HuH-7 (cell line): ENCODE measurements around the gene TSACC.
A peak's percentile ranks its signal among the peaks of the same experiment; 100 is the strongest.
"Not testable (repeated sequence)": the region's sequence is repeated elsewhere in the genome, so short reads cannot be mapped to it uniquely, and the experiment has no call there.

Experiments
- DNase-seq: peaks from one replicate; pipeline ENCODE4 v3.0.0; 2011; ENCODE audit warnings: low spot score

TSACC gene

DNA sequence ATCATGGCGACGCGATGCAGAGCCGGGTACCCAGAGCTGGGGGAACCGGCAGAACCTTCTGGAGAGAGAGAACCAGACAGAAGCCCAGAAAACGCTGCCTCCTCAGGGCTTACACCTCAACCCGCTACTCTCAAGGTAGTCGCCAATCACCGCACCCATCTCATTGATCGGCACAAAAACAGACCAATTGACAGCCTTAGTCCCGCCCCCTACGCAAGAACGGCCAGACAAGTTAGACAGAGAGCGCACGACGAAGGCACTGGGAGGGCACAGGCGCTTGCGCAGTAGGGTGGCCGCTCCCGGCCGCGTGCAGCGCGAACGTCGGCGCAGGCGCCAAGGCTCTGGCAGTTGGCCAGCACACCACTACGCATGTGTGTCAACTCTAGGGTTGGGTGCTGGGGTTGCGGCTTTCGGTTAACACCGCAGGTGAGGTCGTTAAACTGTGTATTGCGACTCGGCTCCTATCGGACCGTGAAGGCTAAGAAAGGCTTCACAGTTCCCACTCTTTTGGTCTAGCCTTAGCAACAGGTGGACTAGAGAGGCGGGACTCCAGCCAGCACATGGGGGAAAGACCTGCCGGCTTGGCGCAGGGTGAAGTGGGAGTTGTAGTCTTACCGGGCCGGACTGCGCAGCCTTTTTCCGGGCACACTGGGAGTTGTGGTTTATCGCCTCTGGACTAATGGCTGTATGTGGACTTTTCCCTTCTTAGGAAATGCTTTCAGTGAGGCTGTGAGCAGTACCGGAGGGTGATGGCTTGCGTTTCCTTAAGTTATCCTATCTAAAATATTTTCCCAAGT, at the start of gene TSACC, which contains the start of gene CCT3:
Gene TSACC, plus strand, starts transcription at position 347 of the 797 bp plus-strand sequence. CDS start 1,232 bp downstream, outside the sequence.
Gene CCT3, minus strand, starts transcription at position 113 of the 797 bp plus-strand sequence. Its CDS starts 108 bp downstream, at position 5.
- peak; percentile 99 for DNase-seq

DNA sequence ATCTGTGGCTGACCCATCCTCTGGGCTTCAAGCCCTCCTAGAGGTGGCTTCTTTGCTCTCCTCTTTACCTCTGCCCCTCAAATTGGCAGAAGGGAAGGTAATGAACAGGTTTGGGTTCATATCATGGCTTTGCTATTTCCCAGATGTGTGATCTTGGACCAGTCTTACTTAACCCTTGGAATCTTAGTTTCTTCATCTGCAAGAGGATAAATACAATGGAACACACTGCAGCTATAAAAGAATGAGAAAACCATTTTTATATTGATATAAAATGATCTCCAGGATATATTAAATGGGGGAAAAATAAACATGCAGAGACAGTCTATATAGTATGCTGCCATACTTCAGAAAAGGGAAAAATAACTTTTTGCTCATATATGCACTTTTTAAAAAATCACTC, 48.5 kb upstream of the TSACC start:
- no peak for DNase-seq

- DNase-seq: peak; percentile 98
These were observed 46.9 kb upstream of the TSACC start for GRCh38 chr1:156291226-156292061.

- no peak for DNase-seq
These were observed 45.3 kb upstream of the TSACC start for GRCh38 chr1:156293098-156293434.

DNA sequence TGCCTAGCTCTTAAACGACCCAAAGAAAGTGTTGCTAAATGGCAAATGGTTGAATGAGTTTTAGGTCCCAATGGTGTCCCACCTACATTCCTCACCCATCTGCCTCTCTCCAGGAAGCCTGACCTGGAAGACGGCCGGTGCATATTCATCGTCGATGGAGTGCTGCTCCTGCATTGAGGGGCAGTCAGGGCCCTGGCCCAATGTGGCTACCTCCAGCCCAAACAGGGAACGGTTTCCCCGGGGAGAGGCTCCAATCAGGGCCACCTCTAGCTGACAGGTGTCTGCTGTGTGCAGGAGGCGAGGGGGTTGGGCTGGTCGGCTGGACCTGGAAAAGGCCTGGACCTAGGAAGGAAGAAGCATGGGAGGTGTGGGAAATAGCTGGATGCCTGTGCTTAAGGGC, 44.4 kb upstream of the TSACC start:
- no peak for DNase-seq

DNA sequence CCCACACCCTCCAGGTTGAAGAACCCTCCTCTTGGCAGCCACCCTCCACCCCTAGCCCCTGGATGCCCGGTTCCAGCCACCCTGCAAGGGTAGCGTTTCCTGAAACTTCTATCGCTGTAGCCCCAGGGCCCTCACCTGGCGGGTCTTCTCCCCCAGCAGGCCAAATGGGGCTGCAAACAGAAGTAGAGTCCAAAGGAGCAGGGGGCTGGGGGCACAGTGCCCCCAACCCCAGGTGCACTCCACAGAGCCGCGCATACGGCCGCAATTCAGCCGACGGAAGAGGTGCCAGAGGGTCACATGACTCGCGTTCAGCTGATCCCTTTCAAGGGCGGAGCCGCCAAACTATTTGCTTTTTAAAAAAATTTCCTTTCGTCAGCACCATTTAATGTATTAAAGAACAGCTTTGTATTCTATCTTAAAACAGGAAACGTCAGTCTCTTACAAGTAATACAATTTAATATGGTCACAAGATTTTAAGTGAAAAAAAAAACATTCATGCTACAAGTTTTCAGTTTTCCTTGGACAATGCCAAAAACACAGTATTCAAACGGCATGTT, 42.9 kb upstream of the TSACC start, which contains the start of gene GLMP:
Gene GLMP, minus strand, starts transcription at position 289 of the 557 bp plus-strand sequence. Its CDS starts 34 bp downstream, at position 255.
- DNase-seq: peak; percentile 75

GRCh38 chr1:156298852-156299357, 39.4 kb upstream of the TSACC start, which contains the start of gene VHLL:
VHLL (minus strand) TSS chr1:156299307; CDS start chr1:156299189, 118 bp downstream.
- DNase-seq: no peak

DNA sequence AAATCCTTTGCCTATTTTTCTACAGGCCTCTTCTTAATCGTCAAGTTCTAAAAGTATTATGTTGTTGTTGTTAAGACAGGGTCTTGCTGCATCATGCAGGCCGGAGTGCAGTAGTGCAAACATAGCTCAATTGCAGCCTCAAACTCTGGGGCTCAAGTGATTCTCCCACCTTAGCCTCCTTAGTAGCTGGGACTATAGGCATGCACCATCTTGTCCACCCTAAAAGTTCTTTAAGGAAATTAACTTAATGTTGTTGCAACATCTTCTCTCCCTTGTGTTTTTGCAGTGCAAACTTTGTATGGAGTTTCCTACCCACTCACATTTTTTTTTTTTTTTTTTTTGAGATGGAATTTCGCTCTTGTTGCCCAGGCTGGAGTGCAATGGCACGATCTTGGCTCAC, 35.1 kb upstream of the TSACC start:
- no peak for DNase-seq

- no peak for DNase-seq
These were observed 33.1 kb upstream of the TSACC start for GRCh38 chr1:156305215-156305614.

GRCh38 chr1:156308078-156308477, 30.2 kb upstream of the TSACC start:
- DNase-seq: no peak

DNA sequence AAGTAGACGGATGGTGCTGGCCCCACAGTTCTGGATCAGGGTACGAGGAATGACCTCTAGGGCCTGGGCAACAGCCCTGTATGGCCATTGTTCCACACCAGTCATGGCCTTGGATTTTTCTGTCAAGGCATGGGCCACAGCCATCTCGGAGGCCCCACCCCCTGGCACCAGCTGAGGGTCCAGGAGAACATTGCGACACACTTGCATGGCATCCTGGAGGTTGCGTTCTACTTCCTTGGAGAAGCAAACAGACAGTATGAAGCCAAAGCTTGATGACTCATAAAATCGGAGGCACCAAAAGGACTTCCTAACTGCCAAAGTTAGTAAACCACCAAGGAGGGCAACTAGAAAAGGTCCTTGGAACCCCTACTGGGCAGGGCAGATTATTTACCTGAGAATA, 27.4 kb upstream of the TSACC start:
- DNase-seq: no peak

DNA sequence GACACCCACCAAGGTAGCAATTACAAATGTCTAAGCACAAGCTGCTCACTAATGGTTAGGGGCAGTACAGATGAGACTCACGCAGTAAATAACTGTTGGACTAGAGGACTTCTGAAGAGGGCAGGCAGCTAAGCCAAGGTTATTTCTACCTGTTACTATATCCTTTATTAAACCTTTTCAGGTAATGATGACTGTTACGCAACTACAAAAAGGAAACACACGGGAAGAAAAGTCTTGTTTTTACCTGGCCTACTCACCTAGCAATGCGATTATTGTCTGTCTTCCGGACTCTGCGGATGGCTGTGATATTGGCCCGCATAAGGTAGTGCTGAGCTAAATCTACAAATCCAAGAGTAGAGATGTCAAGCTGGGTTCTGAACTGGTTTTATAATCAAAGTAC, 21.4 kb upstream of the TSACC start:
- no peak for DNase-seq

DNA sequence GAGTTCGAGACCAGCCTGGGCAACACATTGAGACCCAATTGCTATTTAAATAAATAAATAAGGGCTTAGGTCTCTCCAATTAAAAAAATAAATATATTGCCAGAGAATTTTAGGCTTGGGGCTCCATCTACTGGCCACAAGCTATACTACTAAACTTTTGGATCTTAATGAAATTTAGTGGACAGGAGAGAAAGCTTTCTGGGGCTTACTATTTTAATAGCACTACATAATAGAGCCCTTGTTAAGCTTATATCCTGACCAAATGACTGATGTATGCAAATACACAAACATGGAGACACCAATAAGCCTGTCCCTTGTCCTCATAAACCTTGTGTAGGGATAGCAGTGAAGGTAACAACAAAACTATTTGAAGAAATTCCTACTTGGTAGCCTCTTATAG, 18.7 kb upstream of the TSACC start:
- DNase-seq: peak; percentile 40

DNA sequence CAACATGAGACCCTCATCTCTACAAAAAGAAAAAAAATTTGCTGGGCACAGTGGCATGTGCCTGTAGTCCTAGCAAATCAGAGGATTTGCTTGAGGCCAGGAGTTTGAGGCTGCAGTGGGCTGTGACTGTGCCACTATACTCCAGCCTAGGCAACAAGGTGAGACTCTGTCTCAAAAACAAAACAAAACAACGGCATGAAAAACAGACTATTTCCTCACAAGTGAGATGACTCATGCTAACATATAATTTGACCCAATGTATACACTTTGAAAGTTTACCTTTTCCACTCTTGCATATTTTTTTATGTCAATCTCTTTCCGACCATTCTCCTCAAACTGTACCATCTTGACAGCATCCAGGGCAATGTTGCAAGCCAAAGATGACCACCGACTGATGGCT, 17.8 kb upstream of the TSACC start:
- no peak for DNase-seq

GRCh38 chr1:156323179-156323578, 15.1 kb upstream of the TSACC start:
- not testable (repeated sequence) for DNase-seq

DNA sequence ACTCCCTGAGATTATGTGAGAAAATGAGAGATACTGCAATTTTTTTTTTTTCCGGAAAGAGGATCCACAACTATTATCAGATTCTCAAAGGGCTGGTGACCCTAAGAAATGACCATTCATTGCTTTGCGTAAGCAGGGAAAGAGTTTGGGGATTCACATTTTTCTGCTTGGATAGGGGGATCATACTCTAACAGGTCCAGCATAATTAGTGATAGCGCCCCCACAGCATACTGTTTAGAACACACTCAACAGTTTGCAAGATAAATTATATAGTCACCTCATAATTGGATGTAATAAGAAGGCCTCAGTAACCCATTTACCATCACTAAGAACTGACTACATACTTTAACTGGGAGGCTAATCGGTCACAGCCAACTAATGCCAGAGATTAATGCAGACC, 2.1 kb upstream of the TSACC start:
- peak; percentile 25 for DNase-seq

DNA sequence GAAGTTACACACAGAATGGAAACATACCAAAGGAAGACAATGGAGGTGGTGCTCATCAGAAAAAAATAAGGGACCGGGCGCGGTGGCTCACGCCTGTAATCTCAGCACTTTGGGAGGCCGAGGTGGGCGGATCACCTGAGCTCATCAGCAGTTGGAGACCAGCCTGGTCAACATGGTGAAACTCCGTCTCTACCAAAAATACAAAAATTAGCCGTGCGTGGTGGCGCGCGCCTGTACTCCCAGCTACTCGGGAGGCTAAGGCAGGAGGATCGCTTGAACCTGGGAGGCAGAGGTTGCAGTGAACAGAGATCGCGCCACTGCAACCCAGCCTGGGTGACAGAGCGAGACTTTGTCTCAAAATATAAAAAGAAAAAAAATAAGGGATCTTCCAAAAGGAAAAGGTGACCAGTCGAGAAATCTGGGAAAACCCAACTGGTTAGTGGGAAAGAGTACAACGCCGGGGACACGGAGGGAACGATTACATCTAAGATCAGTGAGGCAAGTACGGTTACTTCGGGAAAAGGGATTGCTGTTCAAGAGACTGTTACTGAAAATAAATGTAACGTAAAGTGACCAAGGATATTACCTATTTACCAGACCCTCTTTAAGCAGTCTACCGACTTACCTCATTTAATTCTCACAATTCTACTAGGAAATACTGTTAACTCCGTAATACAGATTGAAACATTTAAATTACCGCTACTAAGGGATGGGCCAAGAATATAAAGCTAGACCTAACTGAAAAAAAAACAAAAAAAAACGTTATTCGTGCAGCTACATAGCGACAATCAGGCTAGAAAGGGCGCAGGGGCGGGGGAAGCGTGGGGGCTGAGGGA, 1.1 kb upstream of the TSACC start:
- no peak for DNase-seq

GRCh38 chr1:156337888-156338179, 492 bp upstream of the TSACC start:
- DNase-seq: no peak

DNA sequence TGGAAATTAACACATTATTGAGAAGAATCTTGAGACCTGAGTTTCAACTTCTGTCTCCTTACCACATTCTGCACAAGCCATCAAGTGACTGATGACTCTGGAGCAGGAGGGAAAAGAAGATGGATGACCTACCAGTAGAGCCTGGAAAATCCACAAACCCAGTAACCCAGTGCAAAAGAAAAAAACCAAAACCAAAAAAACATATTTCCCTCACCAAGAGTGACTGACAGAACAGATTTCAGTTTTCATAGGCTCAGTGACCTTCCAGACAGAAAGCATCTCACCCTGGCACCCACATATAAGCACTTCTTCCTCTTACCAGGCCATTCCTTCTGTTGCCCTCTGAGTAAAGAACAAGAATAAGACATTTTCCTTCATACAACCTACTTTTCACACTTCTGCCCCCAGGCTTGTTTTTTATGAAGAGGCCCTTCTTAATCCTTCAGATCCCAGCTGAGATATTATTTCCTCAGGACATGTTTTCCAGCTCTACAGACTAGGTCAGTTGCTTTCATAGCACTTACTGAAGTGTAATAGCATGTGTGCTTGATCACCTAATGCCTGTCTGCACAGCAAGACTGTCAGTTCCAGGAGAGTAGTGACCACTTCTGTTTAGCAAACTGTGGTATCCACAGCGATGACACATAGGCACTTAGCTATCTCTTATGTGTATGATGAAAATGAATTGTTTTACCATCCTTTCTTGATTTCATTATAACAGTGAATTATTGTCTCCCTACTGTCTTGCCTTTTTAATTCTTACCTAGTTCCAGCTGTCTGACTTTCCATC, 4.0 kb downstream of the TSACC start:
- no peak for DNase-seq

GRCh38 chr1:156344409-156344808, 6.1 kb downstream of the TSACC start:
- no peak for DNase-seq

DNA sequence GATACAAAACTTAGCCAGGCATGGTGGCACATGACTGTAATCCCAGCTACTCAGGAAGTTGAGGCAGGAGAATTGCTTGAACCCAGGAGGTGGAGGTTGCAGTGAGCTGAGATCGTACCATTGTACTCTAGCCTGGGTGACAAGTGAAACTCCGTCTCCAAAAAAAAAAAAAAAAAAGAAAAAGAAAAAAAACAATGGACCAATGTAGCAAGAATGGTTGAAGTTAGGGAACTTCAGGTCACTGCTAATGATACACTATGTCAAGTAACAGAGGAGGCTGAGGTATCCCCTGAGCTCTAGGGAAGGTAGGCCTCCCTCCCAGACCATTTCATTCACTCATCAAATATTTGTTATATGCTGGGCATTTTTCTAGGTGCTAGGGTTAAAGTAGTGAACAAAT, 7.7 kb downstream of the TSACC start:
- not testable (repeated sequence) for DNase-seq
